ENCODE measurements around the gene HOXD11. TPM values are rescaled to one million over a fixed set of nuclear protein-coding genes. Genes with fewer than 3 reads are reported as not detected.

Gene HOXD11
- total RNA-seq, 2 experiments from 2014 or later = not detected

- H3K36me3 Mint-ChIP-seq = no peaks in the 10 kb centered on the region
- peaks cover 2% of the 10 kb centered on the region for H3K9me3 Mint-ChIP-seq
- POLR2A ChIA-PET = no interaction called here
- peaks cover 91% of the 10 kb centered on the region for H3K27me3 Mint-ChIP-seq
- no peak overlapping the region for H3K4me3 Mint-ChIP-seq
- H3K4me1 Mint-ChIP-seq = peaks cover 5% of the 10 kb centered on the region
- ATAC-seq (ENCODE audit: low read depth) = no peak
- H3K27ac Mint-ChIP-seq = no peak overlapping the region
- no peak for DNase-seq
Measured at GRCh38 chr2:176150584-176151441, 43.7 kb downstream of the HOXD11 start.

GRCh38 chr2:176151442-176152287 is 44.6 kb downstream of the HOXD11 start, which contains the start of gene HOXD4:
Gene HOXD4 (plus strand): TSS chr2:176151550. CDS start chr2:176151634, 84 bp downstream.
- POLR2A ChIA-PET = no interaction called here
- DNase-seq (no peak), ATAC-seq (ENCODE audit: low read depth) (no peak)
- Mint-ChIP-seq H3K9me3 (peaks cover 2% of the 10 kb centered on the region), H3K27ac (no peak within 1 kb of the TSS), H3K4me3 (no peak within 1 kb of the TSS), H3K36me3 (no peaks in the 10 kb centered on the region), H3K4me1 (peaks cover 5% of the 10 kb centered on the region), H3K27me3 (peaks cover 91% of the 10 kb centered on the region)

GRCh38 chr2:176152350-176153181 is 45.5 kb downstream of the HOXD11 start:
- Mint-ChIP-seq H3K4me3 (no peak overlapping the region), H3K27ac (no peak overlapping the region), H3K4me1 (peaks cover 7% of the 10 kb centered on the region), H3K27me3 (peaks cover 87% of the 10 kb centered on the region), H3K9me3 (peaks cover 3% of the 10 kb centered on the region), H3K36me3 (peaks cover 2% of the 10 kb centered on the region)
- POLR2A ChIA-PET = no interaction called here
- DNase-seq = no peak
- no peak for ATAC-seq (ENCODE audit: low read depth)

- DNase-seq (no peak), ATAC-seq (ENCODE audit: low read depth) (no peak)
- Mint-ChIP-seq H3K9me3 (peaks cover 3% of the 10 kb centered on the region), H3K27ac (no peak overlapping the region), H3K27me3 (peaks cover 86% of the 10 kb centered on the region), H3K36me3 (peaks cover 2% of the 10 kb centered on the region), H3K4me1 (peaks cover 5% of the 10 kb centered on the region), H3K4me3 (no peak overlapping the region)
- POLR2A ChIA-PET = no interaction called here
Measured at GRCh38 chr2:176154576-176155252, 47.6 kb downstream of the HOXD11 start.

- POLR2A ChIA-PET = no interaction called here
- H3K27ac Mint-ChIP-seq = no peak overlapping the region
- ATAC-seq (ENCODE audit: low read depth) (no peak), DNase-seq (no peak)
- peaks cover 3% of the 10 kb centered on the region for H3K9me3 Mint-ChIP-seq
- peaks cover 84% of the 10 kb centered on the region for H3K27me3 Mint-ChIP-seq
- H3K4me3 Mint-ChIP-seq = no peak overlapping the region
- peaks cover 2% of the 10 kb centered on the region for H3K36me3 Mint-ChIP-seq
- peaks cover 3% of the 10 kb centered on the region for H3K4me1 Mint-ChIP-seq
Measured at GRCh38 chr2:176155356-176156044, 48.4 kb downstream of the HOXD11 start.

- peaks cover 84% of the 10 kb centered on the region for H3K27me3 Mint-ChIP-seq
- no peak overlapping the region for H3K27ac Mint-ChIP-seq
- H3K36me3 Mint-ChIP-seq = peaks cover 5% of the 10 kb centered on the region
- H3K9me3 Mint-ChIP-seq = peaks cover 3% of the 10 kb centered on the region
- peaks cover 6% of the 10 kb centered on the region for H3K4me1 Mint-ChIP-seq
- POLR2A ChIA-PET = no interaction called here
- DNase-seq (no peak), ATAC-seq (ENCODE audit: low read depth) (no peak)
- no peak overlapping the region for H3K4me3 Mint-ChIP-seq
Measured at GRCh38 chr2:176156301-176156806, 49.3 kb downstream of the HOXD11 start.

GRCh38 chr2:176156807-176157498 is 49.9 kb downstream of the HOXD11 start, which contains the start of gene HOXD3:
Gene HOXD3 (plus strand): TSS chr2:176157307. CDS start chr2:176169115, 11,808 bp downstream.
- Mint-ChIP-seq H3K9me3 (peaks cover 3% of the 10 kb centered on the region), H3K36me3 (peaks cover 5% of the 10 kb centered on the region), H3K27me3 (peaks cover 86% of the 10 kb centered on the region), H3K27ac (peak within 1 kb of the TSS; percentile 76), H3K4me1 (peaks cover 6% of the 10 kb centered on the region), H3K4me3 (peak within 1 kb of the TSS; percentile 53)
- POLR2A ChIA-PET = no interaction called here
- DNase-seq (no peak), ATAC-seq (ENCODE audit: low read depth) (no peak)

GRCh38 chr2:176157499-176158185 is 50.6 kb downstream of the HOXD11 start:
- Mint-ChIP-seq H3K9me3 (peaks cover 3% of the 10 kb centered on the region), H3K27ac (peak overlapping the region; percentile 76), H3K27me3 (peaks cover 88% of the 10 kb centered on the region), H3K4me3 (peak overlapping the region; percentile 53), H3K36me3 (peaks cover 5% of the 10 kb centered on the region), H3K4me1 (peaks cover 6% of the 10 kb centered on the region)
- ATAC-seq (ENCODE audit: low read depth) (no peak), DNase-seq (no peak)
- POLR2A ChIA-PET = no interaction called here

- H3K36me3 Mint-ChIP-seq = peaks cover 5% of the 10 kb centered on the region
- peaks cover 6% of the 10 kb centered on the region for H3K4me1 Mint-ChIP-seq
- H3K9me3 Mint-ChIP-seq = peaks cover 3% of the 10 kb centered on the region
- H3K27me3 Mint-ChIP-seq = peaks cover 88% of the 10 kb centered on the region
- ATAC-seq (ENCODE audit: low read depth) = no peak
- peak overlapping the region; percentile 46 for H3K27ac Mint-ChIP-seq
- H3K4me3 Mint-ChIP-seq = peak overlapping the region; percentile 43
- DNase-seq = no peak
- POLR2A ChIA-PET = no interaction called here
Measured at GRCh38 chr2:176158186-176158591, 51.1 kb downstream of the HOXD11 start.

GRCh38 chr2:176158855-176159662 is 52.0 kb downstream of the HOXD11 start:
- Mint-ChIP-seq H3K27ac (no peak overlapping the region), H3K4me3 (peak overlapping the region; percentile 40)
- no peak for DNase-seq

More at GRCh38 chr2:176158855-176159662, 52.0 kb downstream of the HOXD11 start:
- ATAC-seq (ENCODE audit: low read depth) = no peak
- H3K36me3 Mint-ChIP-seq = peaks cover 5% of the 10 kb centered on the region
- H3K4me1 Mint-ChIP-seq = peaks cover 6% of the 10 kb centered on the region
- peaks cover 3% of the 10 kb centered on the region for H3K9me3 Mint-ChIP-seq
- H3K27me3 Mint-ChIP-seq = peaks cover 90% of the 10 kb centered on the region
- POLR2A ChIA-PET = no interaction called here

All from activated naive CD8-positive, alpha-beta T cell treated with anti-CD3 and anti-CD28 coated beads, Interleukin-2, amount 10 ng/mL, durations not matched to agents 7 days and 5 days (primary cell).